Measurements from ENCODE around the gene REG1B.
"Not testable (repeated sequence)": the region's sequence is repeated elsewhere in the genome, so short reads cannot be mapped to it uniquely, and the experiment has no call there.

The REG1B gene

GRCh38 chr2:79083597-79084251 lies 4.1 kb downstream of the REG1B start:
- no peak for DNase-seq

GRCh38 chr2:79082987-79083386 lies 4.8 kb downstream of the REG1B start:
- no peak for DNase-seq

- DNase-seq: no peak
Observed at GRCh38 chr2:79071078-79071477, 16.7 kb downstream of the REG1B start.

- no peak for DNase-seq
Observed at GRCh38 chr2:79065201-79065600, 22.6 kb downstream of the REG1B start.

- not testable (repeated sequence) for DNase-seq
Observed at GRCh38 chr2:79054769-79055168, 33.0 kb downstream of the REG1B start.

- peak; percentile 86 for DNase-seq
Observed at GRCh38 chr2:79053486-79053885, 34.3 kb downstream of the REG1B start.

GRCh38 chr2:79041032-79041448 lies 46.8 kb downstream of the REG1B start:
- no peak for DNase-seq

- DNase-seq: no peak
Observed at GRCh38 chr2:79039944-79040343, 47.8 kb downstream of the REG1B start.
